ENCODE data around the gene BRD4.
"Not testable (repeated sequence)": the region's sequence is repeated elsewhere in the genome, so short reads cannot be mapped to it uniquely, and the experiment has no call there.

GRCh38 chr19:15360015-15360414, 27.7 kb upstream of the BRD4 start:
- not testable (repeated sequence) for TF ChIP-seq CTCF, POLR2A, EP300, POLR2AphosphoS5 (IDR thresholded peaks at IDR 0.05)

All from upper lobe of left lung (tissue), 4 donors.